GM12878 (cell line): Measurements from ENCODE around the gene NPDC1.

Source experiments
- BACH1 ChIP-seq: fragments of 450-650 bp; IDR thresholded peaks from 2 replicates; pipeline ENCODE4 v1.6.1; 2017; ENCODE audit warnings: mild to moderate bottlenecking, borderline replicate concordance
- CTCF ChIP-seq, 3 experiments: IDR thresholded peaks in 2 of 3; conservative IDR thresholded peaks in 1 of 3; 2 replicates each; pipeline ENCODE4 v1.5.1; 2011; ENCODE audit warnings: low read depth in 3 of 3, low read length in 3 of 3, mild to moderate bottlenecking in 3 of 3, control low read depth in 2 of 3, moderate library complexity in 2 of 3, inconsistent platforms in 1 of 3, mixed read lengths in 1 of 3; ENCODE audit not compliant: control insufficient read depth in 2 of 3, insufficient read depth in 1 of 3; ENCODE audit errors: extremely low read depth in 1 of 3
- NFYB ChIP-seq: IDR thresholded peaks from 2 replicates; pipeline ENCODE4 v1.6.1; 2011; ENCODE audit warnings: low read depth, mild to moderate bottlenecking, low read length, improper control_type of control experiment, moderate library complexity; ENCODE audit not compliant: insufficient read depth
- NR2C2 ChIP-seq: IDR thresholded peaks from 2 replicates; pipeline ENCODE4 v1.6.1; 2011; ENCODE audit warnings: borderline replicate concordance, low read depth; ENCODE audit not compliant: control insufficient read depth, insufficient read length
- POLR2A ChIP-seq: IDR thresholded peaks from 2 replicates; pipeline ENCODE4 v1.6.1; 2011; ENCODE audit warnings: low read depth, mild to moderate bottlenecking, low read length
- SMC3 ChIP-seq: IDR thresholded peaks from 2 replicates; pipeline ENCODE4 v1.6.1; 2011; ENCODE audit warnings: low read length, improper control_type of control experiment, borderline replicate concordance
- TARDBP ChIP-seq: IDR thresholded peaks from 2 replicates; pipeline ENCODE4 v1.6.1; 2016; ENCODE audit warnings: borderline replicate concordance
- TCF7 ChIP-seq: IDR thresholded peaks from 2 replicates; pipeline ENCODE4 v1.6.1; 2014; ENCODE audit warnings: antibody characterized with exemption, borderline replicate concordance

- TF ChIP-seq SMC3, result no peak
- TF ChIP-seq BACH1, result no peak
- TF ChIP-seq POLR2A, result no peak
- no peak for TF ChIP-seq CTCF (IDR thresholded peaks at IDR 0.05 in 2 of 3, conservative IDR thresholded peaks at IDR 0.05 in 1 of 3; ENCODE audit: control insufficient read depth in 2 of 3, extremely low read depth in 1 of 3, insufficient read depth in 1 of 3, low read depth in 3 of 3, low read length in 3 of 3)
- no peak for TF ChIP-seq NFYB
- TF ChIP-seq NR2C2, result no peak
- TF ChIP-seq TARDBP, result no peak
- no peak for TF ChIP-seq TCF7
Observed at GRCh38 chr9:137088121-137088520, 42.1 kb upstream of the NPDC1 start.
